Measurements from ENCODE around the gene SLC27A1. TPM values are rescaled to one million over a fixed set of nuclear protein-coding genes. Genes with fewer than 3 reads are reported as not detected.

Gene SLC27A1
- total RNA-seq, 1 donor from 2014 or later: 7.0 TPM

DNA sequence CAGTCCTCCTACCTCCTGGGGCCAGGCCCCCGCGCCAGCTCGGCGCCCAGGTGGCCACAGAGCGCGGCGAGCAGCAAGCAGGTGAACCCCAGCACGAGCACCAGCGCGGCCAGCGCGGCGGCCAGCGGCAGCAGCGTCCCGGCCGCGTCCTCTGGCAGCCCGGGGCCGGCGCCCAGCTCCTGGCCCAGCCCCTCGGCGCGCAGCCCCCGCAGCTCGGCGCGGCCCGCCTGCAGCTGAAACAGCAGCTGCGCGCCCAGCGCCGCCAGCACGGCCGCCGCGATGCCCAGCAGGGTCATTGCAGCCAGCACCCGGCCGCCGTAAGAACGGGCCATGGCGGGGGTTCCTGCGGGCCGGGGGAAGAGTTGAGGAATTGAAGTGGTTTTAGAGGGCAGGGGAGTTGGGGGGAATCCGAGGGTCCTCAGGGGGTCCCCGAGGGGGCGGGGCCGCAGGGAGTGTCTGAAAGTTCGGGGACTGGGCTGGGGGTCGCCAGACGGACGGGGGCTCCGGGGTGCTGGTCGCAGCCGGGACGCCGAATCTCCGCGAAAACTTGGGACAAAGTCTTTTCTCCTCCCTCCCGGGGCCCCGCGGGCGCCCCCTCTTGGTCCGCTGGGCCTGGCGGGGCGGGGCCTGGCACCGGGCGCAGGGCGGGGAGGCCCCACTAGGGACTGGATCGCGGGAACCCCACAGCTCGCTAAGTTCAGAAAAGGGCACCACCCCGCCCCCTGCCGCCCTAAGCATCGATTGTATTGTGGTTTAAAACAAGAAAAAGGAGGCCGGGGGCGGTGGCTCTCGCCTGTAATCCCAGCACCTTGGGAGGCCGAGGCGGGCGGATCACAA is 22.0 kb upstream of the SLC27A1 start, which contains the start of gene TMEM221:
TSS of gene TMEM221 (minus strand) at position 538 of the 837 bp plus-strand sequence. CDS start at position 332, 206 bp downstream.
- DNase-seq (ENCODE audit: low read depth): no peak
- TF ChIP-seq CTCF (conservative IDR thresholded peaks at IDR 0.05; ENCODE audit: low read depth, low read length): peak; percentile 49
- peak within 1 kb of the TSS; percentile 36 for H3K4me3 ChIP-seq (ENCODE audit: low read depth, low read length)

DNA sequence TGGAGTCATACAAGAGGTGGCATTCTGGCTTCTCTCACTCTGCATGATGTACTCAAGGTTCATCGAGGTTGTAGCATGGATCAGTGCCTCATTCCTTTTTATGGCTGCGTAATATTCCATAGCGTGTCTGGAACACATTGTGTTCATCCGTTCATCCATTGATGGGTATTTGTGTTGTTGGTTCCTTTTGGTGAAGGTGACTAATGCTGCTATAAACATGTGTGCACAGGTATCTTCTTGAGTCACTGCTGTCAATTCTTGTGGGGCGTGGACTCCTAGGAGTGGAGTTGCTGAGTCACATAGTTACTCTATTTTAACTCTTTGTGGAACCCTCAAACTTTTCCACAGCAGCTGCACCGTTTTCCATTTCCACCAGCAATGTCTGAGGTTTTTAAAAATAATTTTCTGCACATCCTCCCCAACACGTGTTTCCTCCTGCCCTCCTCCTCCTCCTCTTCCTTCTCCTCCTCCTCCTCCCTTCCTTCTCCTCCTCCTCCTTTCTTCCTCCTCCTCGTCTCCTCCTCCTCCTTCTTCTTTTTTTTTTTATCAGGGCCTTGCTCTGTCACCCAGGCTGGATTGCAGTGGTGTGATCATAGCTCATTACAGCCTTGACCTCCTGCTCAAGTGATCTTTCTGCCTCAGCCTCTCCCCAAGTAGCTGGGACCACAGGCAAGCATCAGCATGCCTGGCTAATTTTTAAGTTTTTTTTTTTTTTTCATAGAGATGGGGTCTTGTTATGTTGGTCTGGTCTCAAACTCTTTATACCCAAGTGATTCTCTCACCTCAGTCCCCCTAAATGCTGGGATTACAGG is 19.9 kb upstream of the SLC27A1 start:
- no peak for TF ChIP-seq CTCF (conservative IDR thresholded peaks at IDR 0.05; ENCODE audit: low read depth, low read length)
- no peak for DNase-seq (ENCODE audit: low read depth)
- H3K4me3 ChIP-seq (ENCODE audit: low read depth, low read length): no peak overlapping the region

DNA sequence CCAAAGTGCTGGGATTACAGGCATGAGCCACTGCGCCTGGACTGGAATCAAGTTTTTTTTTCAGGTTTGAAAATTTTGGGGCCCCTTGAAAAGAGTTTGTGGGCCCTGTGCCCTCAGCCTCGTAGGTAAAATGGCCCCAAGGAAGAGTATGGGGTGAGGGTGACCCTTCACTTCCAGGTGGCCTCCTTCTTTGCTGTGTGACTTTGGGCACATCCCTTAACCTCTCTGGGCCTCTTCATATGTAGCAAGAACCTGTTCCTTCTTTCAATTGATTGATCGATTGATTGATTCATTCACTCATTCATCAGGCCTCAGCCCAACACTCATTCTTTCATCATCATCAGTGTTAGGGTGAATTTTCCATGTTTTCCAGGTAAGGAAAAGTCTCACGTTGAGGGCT is 18.5 kb upstream of the SLC27A1 start:
- TF ChIP-seq CTCF (conservative IDR thresholded peaks at IDR 0.05; ENCODE audit: low read depth, low read length): no peak
- no peak for DNase-seq (ENCODE audit: low read depth)
- H3K4me3 ChIP-seq (ENCODE audit: low read depth, low read length): no peak overlapping the region

DNA sequence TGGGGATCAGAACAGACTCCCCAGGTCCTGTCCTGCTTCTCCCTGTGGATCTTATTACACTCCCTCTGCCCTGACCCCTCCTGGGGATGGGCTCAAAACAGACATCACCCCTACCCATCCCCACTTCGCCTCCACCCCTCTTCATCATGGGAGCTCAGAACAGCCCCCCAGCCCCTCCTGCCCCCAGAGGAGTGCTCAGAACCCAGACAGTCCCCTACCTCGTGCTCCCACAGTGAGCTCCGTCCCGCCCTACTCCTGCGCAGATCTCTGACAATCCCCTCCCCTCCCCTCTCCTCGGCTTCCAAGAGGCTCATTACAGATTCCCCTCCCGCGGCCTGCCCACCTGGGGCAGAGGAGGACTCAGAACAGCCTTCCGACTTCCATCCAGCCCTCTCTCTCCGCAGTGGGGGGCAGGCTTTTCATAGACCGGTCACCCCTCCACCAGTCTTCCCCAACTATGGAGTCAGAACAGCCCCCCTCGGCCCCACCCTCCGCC is 15.7 kb upstream of the SLC27A1 start:
- DNase-seq (ENCODE audit: low read depth): no peak
- TF ChIP-seq CTCF (conservative IDR thresholded peaks at IDR 0.05; ENCODE audit: low read depth, low read length): no peak
- H3K4me3 ChIP-seq (ENCODE audit: low read depth, low read length): no peak overlapping the region

DNA sequence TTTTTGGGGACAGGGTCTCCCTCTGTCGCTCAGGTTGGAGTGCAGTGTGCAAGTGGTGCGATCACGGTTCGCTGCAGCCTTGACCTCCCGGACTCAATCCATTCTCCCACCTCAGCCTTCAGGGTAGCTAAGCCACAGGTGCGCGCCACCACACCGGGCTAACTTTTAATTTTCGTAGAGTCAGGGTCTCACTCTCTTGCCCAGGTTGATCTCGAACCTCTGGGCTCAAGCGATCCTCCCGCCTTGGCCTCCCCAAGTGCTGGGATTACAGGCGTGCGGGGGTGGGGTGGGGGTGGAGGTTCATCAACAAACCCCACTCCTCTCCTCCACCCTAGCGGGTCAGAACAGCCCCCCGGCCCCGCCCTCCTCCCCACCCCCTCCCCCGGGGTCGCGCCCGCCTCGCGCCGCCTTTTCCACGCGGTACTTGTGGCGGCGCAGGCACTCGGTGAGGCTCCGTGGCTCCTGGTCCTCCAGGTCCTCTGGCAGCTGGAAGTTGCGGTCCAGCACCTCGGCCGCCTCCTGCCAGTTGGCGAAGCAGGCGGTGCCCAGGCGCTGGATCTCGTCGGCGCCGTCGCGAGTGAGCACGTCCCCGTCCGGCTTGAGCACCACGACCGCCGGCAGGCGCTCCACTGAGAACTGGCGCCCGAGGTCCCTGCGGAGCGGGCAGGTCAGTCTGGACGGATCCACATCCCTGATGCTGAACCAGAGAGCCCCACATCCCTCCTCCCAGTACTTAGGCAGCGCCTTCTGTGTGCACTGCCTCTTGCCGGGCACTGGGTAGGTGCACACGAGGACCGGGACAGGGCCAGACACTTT is 14.8 kb upstream of the SLC27A1 start:
- H3K4me3 ChIP-seq (ENCODE audit: low read depth, low read length): no peak overlapping the region
- TF ChIP-seq CTCF (conservative IDR thresholded peaks at IDR 0.05; ENCODE audit: low read depth, low read length): no peak
- DNase-seq (ENCODE audit: low read depth): no peak

DNA sequence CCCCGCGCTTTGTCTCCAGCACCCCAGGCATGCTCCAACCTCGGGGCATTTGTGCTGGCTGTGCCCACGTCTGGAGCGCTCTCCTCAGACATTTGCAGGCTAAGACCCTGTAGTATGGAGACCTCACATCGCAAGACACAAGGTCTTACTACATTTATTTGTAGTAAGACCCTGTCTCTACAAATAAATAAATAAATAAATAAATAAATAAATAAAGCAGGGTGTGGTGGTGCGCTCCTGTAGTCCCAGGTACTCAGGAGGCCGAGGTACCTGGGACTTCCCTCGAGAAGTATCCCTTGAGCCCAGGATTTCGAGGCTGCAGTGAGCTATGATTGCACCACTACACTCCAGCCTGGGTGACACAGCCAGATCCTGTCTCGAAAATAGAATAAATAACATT is 14.2 kb upstream of the SLC27A1 start:
- no peak for TF ChIP-seq CTCF (conservative IDR thresholded peaks at IDR 0.05; ENCODE audit: low read depth, low read length)
- no peak overlapping the region for H3K4me3 ChIP-seq (ENCODE audit: low read depth, low read length)
- no peak for DNase-seq (ENCODE audit: low read depth)
